CD14-positive monocyte (primary cell): ENCODE data around the gene CFAP43. TPM values are rescaled to one million over a fixed set of nuclear protein-coding genes. Genes with fewer than 3 reads are reported as not detected.

Source experiments
- DNase-seq, 3 donors: peaks; one replicate each; pipeline ENCODE4 v3.0.0-alpha.2; 2011 to 2022
- H2AFZ ChIP-seq: 2 replicates; pipeline ENCODE4 v1.6.0; 2012; ENCODE audit warnings: mild to moderate bottlenecking, low read depth, low read length, inconsistent platforms; ENCODE audit not compliant: insufficient read depth, poor library complexity, severe bottlenecking
- H3K27ac ChIP-seq, 2 donors: 1 replicate in 1 of 2; 2 replicates in 1 of 2; pipeline ENCODE4 v1.5.1; 2012 to 2013; ENCODE audit warnings: low read length in 2 of 2, control low read depth in 1 of 2, inconsistent platforms in 1 of 2, low read depth in 1 of 2, mild to moderate bottlenecking in 1 of 2
- H3K27me3 ChIP-seq, 2 donors: one replicate each; pipeline versions ENCODE4 v1.6.0 to v1.6.1; 2011 to 2013; ENCODE audit warnings: low read length in 2 of 2; ENCODE audit not compliant: control insufficient read depth in 2 of 2, insufficient read depth in 2 of 2
- H3K36me3 ChIP-seq, 2 donors: replicated peaks in 1 of 2; 1 replicate in 1 of 2; 2 replicates in 1 of 2; pipeline versions ENCODE4 v1.5.1 to v1.6.1; 2012 to 2013; ENCODE audit warnings: low read length in 2 of 2, control low read depth in 1 of 2, inconsistent platforms in 1 of 2, mild to moderate bottlenecking in 1 of 2; ENCODE audit not compliant: insufficient read depth in 2 of 2, control insufficient read depth in 1 of 2
- H3K4me1 ChIP-seq, 2 donors: 1 replicate in 1 of 2; 2 replicates in 1 of 2; pipeline versions ENCODE4 v1.5.1 to v1.6.1; 2012 to 2013; ENCODE audit warnings: low read length in 2 of 2, control low read depth in 1 of 2, inconsistent platforms in 1 of 2, mild to moderate bottlenecking in 1 of 2, moderate library complexity in 1 of 2; ENCODE audit not compliant: insufficient read depth in 2 of 2, control insufficient read depth in 1 of 2
- H3K4me2 ChIP-seq: replicated peaks from 2 replicates; pipeline ENCODE3; 2012; ENCODE audit warnings: low read length, moderate library complexity, mild to moderate bottlenecking; ENCODE audit not compliant: poor library complexity, severe bottlenecking; ENCODE audit errors: extremely low read depth
- H3K4me3 ChIP-seq, 3 experiments: fragments of 200-600 bp in 1 of 3; sonication (generic) in 1 of 3; replicated peaks in 1 of 3; 1 replicate in 2 of 3; 2 replicates in 1 of 3; pipeline ENCODE4 v1.5.1; 2011 to 2013; ENCODE audit warnings: low read length in 3 of 3, mild to moderate bottlenecking in 3 of 3, control low read depth in 2 of 3, low read depth in 2 of 3, inconsistent platforms in 1 of 3, moderate library complexity in 1 of 3
- H3K79me2 ChIP-seq: 2 replicates; pipeline ENCODE4 v1.6.0; 2012; ENCODE audit warnings: mild to moderate bottlenecking, control low read depth, inconsistent platforms, low read length, moderate library complexity; ENCODE audit not compliant: insufficient read depth
- H3K9ac ChIP-seq: 2 replicates; pipeline ENCODE4 v1.6.0; 2017; ENCODE audit warnings: low read length, mild to moderate bottlenecking; ENCODE audit not compliant: insufficient read depth, poor library complexity, severe bottlenecking
- H3K9me3 ChIP-seq, 2 donors: replicated peaks in 1 of 2; 1 replicate in 1 of 2; 2 replicates in 1 of 2; pipeline versions ENCODE4 v1.5.1 to v1.6.1; 2012 to 2013; ENCODE audit warnings: low read length in 2 of 2, control low read depth in 1 of 2; ENCODE audit not compliant: control insufficient read depth in 1 of 2, insufficient read depth in 1 of 2
- H4K20me1 ChIP-seq: 2 replicates; pipeline ENCODE4 v1.6.0; 2012; ENCODE audit warnings: mild to moderate bottlenecking, low read length, control low read depth, moderate library complexity; ENCODE audit not compliant: insufficient read depth
- H3K27ac Mint-ChIP-seq, 7 donors: one replicate each; pipeline ENCODE4 v1.8.0; 2020; ENCODE audit warnings: mild to moderate bottlenecking in 7 of 7, mixed read lengths in 7 of 7, moderate library complexity in 6 of 7, inconsistent platforms in 2 of 7
- H3K27me3 Mint-ChIP-seq, 3 donors: one replicate each; pipeline ENCODE4 v1.8.0; 2021 to 2022; ENCODE audit warnings: low read depth in 3 of 3, mild to moderate bottlenecking in 3 of 3, mixed read lengths in 3 of 3, moderate library complexity in 3 of 3, inconsistent platforms in 1 of 3
- H3K36me3 Mint-ChIP-seq, 2 donors: one replicate each; pipeline ENCODE4 v1.8.0; 2020; ENCODE audit warnings: mixed read lengths in 2 of 2, inconsistent platforms in 1 of 2, mild to moderate bottlenecking in 1 of 2
- H3K4me1 Mint-ChIP-seq: one replicate; pipeline ENCODE4 v1.8.0; 2020; ENCODE audit warnings: mild to moderate bottlenecking, mixed read lengths
- H3K4me3 Mint-ChIP-seq, 2 donors: one replicate each; pipeline ENCODE4 v1.8.0; 2020; ENCODE audit warnings: mild to moderate bottlenecking in 2 of 2, mixed read lengths in 2 of 2, moderate library complexity in 1 of 2
- H3K9me3 Mint-ChIP-seq, 7 donors: one replicate each; pipeline ENCODE4 v1.8.0; 2020 to 2022; ENCODE audit warnings: mixed read lengths in 7 of 7, mild to moderate bottlenecking in 6 of 7, moderate library complexity in 6 of 7, inconsistent platforms in 2 of 7
- CTCF ChIP-seq: fragments of 200-600 bp; IDR thresholded peaks from one replicate; pipeline ENCODE4 v1.8.0; 2022; ENCODE audit warnings: antibody characterized with exemption, mild to moderate bottlenecking
- WGBS: methylation state at CpG from one replicate; pipeline ENCODE4 v1.1.5; 2013; ENCODE audit warnings: missing lambda C conversion rate; ENCODE audit not compliant: insufficient coverage; 5-methylcytosine and 5-hydroxymethylcytosine counted together
- intact Hi-C, 2 donors: fragments of 100-400 bp; cut with micrococcal nuclease; formaldehyde crosslinking; loops; one replicate each; pipeline versions ENCODE4 v1.15.0 to v1.15.1; 2023
- polyA plus RNA-seq, 3 donors: library from polyadenylated mRNA; depleted of rRNA in 1 of 3; unstranded in 2 of 3; stranded (reverse) in 1 of 3; fragments of 300-500 nt in 2 of 3; fragments of >200 nt in 1 of 3; fragmentation: Illumina TruSeq in 2 of 3; gene quantifications; 1 replicate in 2 of 3; 2 replicates in 1 of 3; pipeline ENCODE4 v1.2.3, GENCODE V29; 2012 to 2021

Gene CFAP43
- polyA plus RNA-seq, 3 donors = 0.06 TPM; not detected in 2

GRCh38 chr10:104247513-104248146 lies 15.5 kb upstream of the CFAP43 start:
- H3K9me3 Mint-ChIP-seq = peaks cover 0 to 5% (median 1%) of the 10 kb centered on the region in 7 donors
- peaks cover 42% of the 10 kb centered on the region for H3K4me1 Mint-ChIP-seq
- Histone ChIP-seq H3K27me3 (no peaks in the 10 kb centered on the region), H3K4me1 (peaks cover 23 to 26% of the 10 kb centered on the region in 2 donors), H3K79me2 (no peaks in the 10 kb centered on the region), H4K20me1 (no peaks in the 10 kb centered on the region), H3K4me2 (peak overlapping the region; percentile 71), H3K9ac (peak overlapping the region; percentile 70), H2AFZ (no peak overlapping the region), H3K27ac (peak overlapping the region; percentile 50 to 98), H3K4me3 (peak overlapping the region; percentile 15 to 57 (median 45)), H3K9me3 (peaks cover 0 to 3% of the 10 kb centered on the region in 2 donors), H3K36me3 (no peaks in the 10 kb centered on the region)
- intact Hi-C loops = loop anchor here in 1 of 2 donors (1.0 to 2.0 kb wide), 2 partner anchors 8 to 15 kb away; partner anchors contain the start of gene CFAP43
- peak overlapping the region; percentile 61 to 69 for H3K4me3 Mint-ChIP-seq
- DNase-seq = peak; percentile 51 to 75 (median 66)
- peaks cover 0 to 3% of the 10 kb centered on the region in 2 donors for H3K36me3 Mint-ChIP-seq
- WGBS = 0% methylated on average over 1 of the region's 3 CpGs
- H3K27me3 Mint-ChIP-seq = peaks cover 0 to 3% (median 0%) of the 10 kb centered on the region in 3 donors
- peak overlapping the region; percentile 97 to 99 (median 98) for H3K27ac Mint-ChIP-seq
- no peak for TF ChIP-seq CTCF

GRCh38 chr10:104246976-104247375 lies 14.8 kb upstream of the CFAP43 start:
- peak overlapping the region; percentile 70 for H3K9ac ChIP-seq
- H3K9me3 ChIP-seq = peaks cover 0 to 3% of the 10 kb centered on the region in 2 donors
- peak; percentile 96 to 99 (median 99) for DNase-seq
- intact Hi-C loops = loop anchor here in 1 of 2 donors (1.0 to 2.0 kb wide), 2 partner anchors 8 to 14 kb away; partner anchors contain the start of gene CFAP43
- no peak overlapping the region for H2AFZ ChIP-seq
- H3K9me3 Mint-ChIP-seq = peaks cover 0 to 5% (median 1%) of the 10 kb centered on the region in 7 donors
- WGBS = 0% methylated on average over 1 of the region's 2 CpGs
- H3K4me2 ChIP-seq = peak overlapping the region; percentile 71
- peaks cover 23 to 26% of the 10 kb centered on the region in 2 donors for H3K4me1 ChIP-seq
- peak overlapping the region; percentile 97 to 99 (median 98) for H3K27ac Mint-ChIP-seq
- H3K27me3 Mint-ChIP-seq = peaks cover 0 to 3% (median 0%) of the 10 kb centered on the region in 3 donors
- peak overlapping the region; percentile 15 to 57 (median 45) for H3K4me3 ChIP-seq
- no peaks in the 10 kb centered on the region for H3K36me3 ChIP-seq
- peak overlapping the region; percentile 94 to 98 for H3K27ac ChIP-seq
- H3K27me3 ChIP-seq = no peaks in the 10 kb centered on the region
- TF ChIP-seq CTCF = no peak
- peaks cover 0 to 3% of the 10 kb centered on the region in 2 donors for H3K36me3 Mint-ChIP-seq
- peaks cover 38% of the 10 kb centered on the region for H3K4me1 Mint-ChIP-seq
- no peaks in the 10 kb centered on the region for H3K79me2 ChIP-seq
- H3K4me3 Mint-ChIP-seq = peak overlapping the region; percentile 61 to 69
- H4K20me1 ChIP-seq = no peaks in the 10 kb centered on the region
